ENCODE measurements around the gene CRABP1.

Gene CRABP1

GRCh38 chr15:78347586-78348543, 7.7 kb downstream of the CRABP1 start:
- no peak for DNase-seq (ENCODE audit: low read depth)

- DNase-seq (ENCODE audit: low read depth): no peak
Observed at GRCh38 chr15:78350058-78350457, 9.9 kb downstream of the CRABP1 start.

DNA sequence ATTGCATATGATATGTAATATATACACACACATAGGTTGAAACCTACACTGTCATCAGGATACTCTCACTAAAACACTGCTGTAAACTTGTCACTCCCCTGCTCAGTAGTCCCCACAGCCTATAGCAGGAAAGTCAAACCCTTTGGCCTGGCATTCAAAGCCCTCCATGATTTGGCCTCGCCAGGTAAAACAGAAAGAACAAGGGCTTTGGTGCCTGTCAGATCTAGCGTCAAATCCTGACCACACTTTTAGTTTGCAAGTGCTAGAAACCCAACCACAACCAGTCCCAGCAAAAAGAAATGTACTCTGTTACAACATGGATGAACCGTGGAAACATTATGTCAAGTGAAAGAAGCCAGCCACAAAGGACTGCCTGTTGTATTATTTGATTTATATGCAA, 11.4 kb downstream of the CRABP1 start:
- no peak for DNase-seq (ENCODE audit: low read depth)

GRCh38 chr15:78353093-78353492, 12.9 kb downstream of the CRABP1 start:
- no peak for DNase-seq (ENCODE audit: low read depth)

- no peak for DNase-seq (ENCODE audit: low read depth)
Observed at GRCh38 chr15:78355177-78355576, 15.0 kb downstream of the CRABP1 start.

GRCh38 chr15:78358102-78358870, 18.1 kb downstream of the CRABP1 start:
- no peak for DNase-seq (ENCODE audit: low read depth)

- no peak for DNase-seq (ENCODE audit: low read depth)
Observed at GRCh38 chr15:78359041-78359808, 19.1 kb downstream of the CRABP1 start.

- peak; percentile 3 for DNase-seq (ENCODE audit: low read depth)
Observed at GRCh38 chr15:78360367-78360801, 20.2 kb downstream of the CRABP1 start.

DNA sequence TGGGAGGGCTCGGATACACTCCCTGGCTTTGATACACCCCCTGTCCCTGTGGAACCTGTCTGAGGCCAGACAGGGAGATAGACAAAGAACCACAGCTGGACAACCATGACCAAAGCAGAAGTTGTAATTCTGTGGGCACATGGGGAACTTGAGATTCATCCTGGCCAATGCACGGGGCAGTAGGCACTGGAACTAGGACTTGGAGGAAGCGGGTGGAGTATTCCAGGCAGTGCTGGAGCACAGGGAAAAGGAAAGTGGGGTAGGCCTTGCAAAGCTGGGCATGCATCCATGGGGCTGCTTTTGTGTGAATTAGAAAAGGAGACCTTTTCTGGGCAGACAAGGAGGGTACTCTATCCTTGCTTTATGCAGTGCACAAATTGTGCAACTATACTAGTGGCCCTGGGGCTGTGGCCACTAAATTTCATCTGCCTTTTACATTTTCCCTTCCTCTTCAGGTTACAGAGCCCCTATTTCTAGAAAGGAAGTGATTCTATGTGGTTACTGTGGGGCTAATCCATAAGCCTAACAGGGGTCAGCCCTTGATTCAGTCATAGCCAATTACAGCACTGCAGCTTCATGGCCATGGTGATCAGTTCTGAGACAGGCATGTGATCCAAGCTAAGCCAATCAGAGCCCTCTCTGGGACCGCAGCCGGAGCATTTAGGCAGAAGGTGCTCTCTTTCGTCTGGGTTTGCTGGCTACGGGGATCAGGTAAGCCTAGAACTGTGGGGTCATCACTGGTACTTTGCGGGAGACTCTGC, 21.0 kb downstream of the CRABP1 start:
- no peak for DNase-seq (ENCODE audit: low read depth)

DNA sequence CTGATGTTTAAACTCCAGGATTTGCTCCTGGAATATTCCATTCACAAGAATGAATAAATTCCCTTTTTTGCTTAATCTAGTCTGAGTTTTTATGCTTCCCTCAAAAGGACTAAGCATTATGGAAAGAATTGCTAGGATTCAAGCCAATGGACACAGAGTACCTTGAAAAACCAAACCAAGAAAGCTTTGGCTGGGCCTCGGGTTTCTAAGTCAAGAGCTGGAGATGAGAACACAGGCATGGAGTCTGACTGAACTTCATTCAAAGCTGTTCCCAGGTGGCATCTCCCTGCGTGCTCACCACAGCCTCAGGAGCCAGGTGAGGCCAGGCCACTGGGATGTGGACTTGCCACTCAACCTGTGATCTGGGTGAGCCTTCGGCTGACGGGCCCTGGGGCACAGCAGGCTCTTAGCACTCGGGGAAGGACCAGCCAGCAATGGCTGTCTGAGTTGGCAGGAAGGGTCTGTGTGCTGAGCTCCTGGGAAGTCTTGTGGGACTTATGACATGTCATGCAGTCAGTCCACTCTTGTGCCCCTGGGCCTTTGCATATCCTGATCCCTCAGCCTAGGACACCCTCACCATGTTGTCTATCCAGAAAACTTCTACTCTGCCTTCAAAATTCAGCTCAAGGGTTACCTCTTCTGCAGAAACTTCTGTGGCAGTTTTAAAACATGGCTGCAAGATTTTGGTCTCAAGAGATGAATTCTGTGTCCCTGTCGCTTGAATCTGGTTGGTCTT, 21.8 kb downstream of the CRABP1 start:
- no peak for DNase-seq (ENCODE audit: low read depth)

GRCh38 chr15:78362716-78363380, 22.7 kb downstream of the CRABP1 start:
- peak; percentile 23 for DNase-seq (ENCODE audit: low read depth)

- no peak for DNase-seq (ENCODE audit: low read depth)
Observed at GRCh38 chr15:78363381-78363734, 23.2 kb downstream of the CRABP1 start.

DNA sequence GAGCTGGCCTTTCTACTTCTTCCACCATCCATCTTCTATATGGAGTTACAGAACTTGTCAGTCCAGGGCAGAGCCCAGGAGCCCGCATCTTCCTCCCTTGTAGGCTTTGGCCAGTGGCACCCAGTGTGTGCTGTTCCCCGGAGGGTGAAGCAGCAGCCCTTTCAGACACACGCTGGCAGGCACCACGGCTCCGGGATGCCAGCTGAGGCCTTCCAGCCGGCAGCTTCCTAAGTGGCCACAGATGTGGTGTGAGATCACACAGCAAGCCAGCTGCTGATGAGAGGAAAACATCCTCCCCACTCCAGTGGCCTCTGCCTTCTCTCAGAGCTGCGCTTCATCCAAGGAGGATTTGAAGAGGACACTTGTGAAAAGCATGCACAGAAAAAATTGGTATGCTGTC, 24.1 kb downstream of the CRABP1 start:
- DNase-seq (ENCODE audit: low read depth): peak; percentile 9

- DNase-seq (ENCODE audit: low read depth): no peak
Observed at GRCh38 chr15:78365917-78366316, 25.8 kb downstream of the CRABP1 start.

GRCh38 chr15:78366342-78366741, 26.2 kb downstream of the CRABP1 start:
- no peak for DNase-seq (ENCODE audit: low read depth)

- DNase-seq (ENCODE audit: low read depth): no peak
Observed at GRCh38 chr15:78368651-78369050, 28.5 kb downstream of the CRABP1 start.

DNA sequence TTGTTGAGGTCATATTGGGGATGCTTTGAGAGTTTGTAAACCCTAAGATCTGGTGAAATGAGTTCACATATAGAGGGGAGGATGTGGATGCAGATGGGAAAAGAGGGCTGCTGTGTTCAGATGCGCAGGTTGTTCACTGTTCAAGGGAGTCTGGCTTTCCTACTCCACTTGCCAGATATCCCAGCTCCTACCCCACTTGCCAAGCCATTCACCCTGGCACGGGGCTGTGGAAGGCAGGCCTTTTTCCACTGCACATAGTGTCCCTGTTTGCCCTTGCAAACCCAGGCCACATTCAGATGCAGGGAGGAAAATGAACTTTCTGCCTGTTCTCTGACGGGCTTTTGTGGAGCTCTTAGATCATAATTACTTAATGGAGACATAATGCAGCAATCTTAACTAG, 29.0 kb downstream of the CRABP1 start:
- no peak for DNase-seq (ENCODE audit: low read depth)

DNA sequence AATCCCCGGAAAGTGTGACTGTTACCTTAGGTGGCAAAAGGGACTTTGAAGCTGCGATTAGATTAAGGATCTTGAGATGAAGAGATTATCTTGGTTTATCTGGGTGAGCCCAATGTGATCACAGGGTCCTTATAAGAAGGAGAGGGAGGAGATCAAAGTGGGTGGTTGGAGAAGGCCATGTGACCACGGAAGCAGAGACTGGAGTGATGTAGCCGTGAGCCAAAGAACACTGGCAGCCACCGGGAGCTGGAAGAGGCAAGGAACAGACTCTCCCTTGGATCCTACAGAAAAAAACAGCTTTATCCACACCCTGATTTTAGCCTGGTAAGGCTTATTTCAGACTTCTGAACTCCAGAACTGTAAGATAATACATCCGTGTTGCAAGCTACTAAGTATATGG, 29.9 kb downstream of the CRABP1 start:
- no peak for DNase-seq (ENCODE audit: low read depth)

DNA sequence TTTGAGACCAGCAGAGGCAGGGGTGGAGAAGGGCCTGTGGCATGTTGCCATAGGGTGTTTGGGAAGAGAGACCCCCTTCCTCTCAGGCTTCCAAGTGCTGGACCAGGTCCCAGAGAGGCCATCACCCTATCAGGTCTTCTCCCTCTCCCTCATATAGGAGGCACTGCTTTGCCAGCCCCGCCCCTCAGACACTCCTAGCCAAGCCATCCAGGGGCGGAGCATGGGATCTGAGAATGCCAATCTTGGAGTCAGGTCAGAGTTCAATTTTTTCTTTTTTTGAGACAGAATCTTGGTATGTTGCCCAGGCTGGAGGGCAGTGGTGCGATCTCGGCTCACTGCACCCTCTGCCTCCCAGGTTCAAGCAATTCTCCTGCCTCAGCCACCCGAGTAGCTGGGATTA, 32.7 kb downstream of the CRABP1 start:
- DNase-seq (ENCODE audit: low read depth): no peak
